ENCODE measurements around the gene METTL16.

- TF ChIP-seq POLR2A (IDR thresholded peaks at IDR 0.05; ENCODE audit: low read length) (no peak), GATA1 (IDR thresholded peaks at IDR 0.05; ENCODE audit: low read depth, low read length) (no peak)
Measured at GRCh38 chr17:2375406-2375805, 136.3 kb downstream of the METTL16 start.

Measured in erythroblast (primary cell).